ENCODE results near the gene EML4. TPM values are rescaled to one million over a fixed set of nuclear protein-coding genes. Genes with fewer than 3 reads are reported as not detected.

Gene EML4
- total RNA-seq, 1 donor from 2014 or later = 56.7 TPM

GRCh38 chr2:42348113-42348805 lies 179.1 kb downstream of the EML4 start:
- Mint-ChIP-seq H3K4me1 (ENCODE audit: low read depth) (peaks cover 11% of the 10 kb centered on the region), H3K27me3 (ENCODE audit: insufficient read depth) (no peaks in the 10 kb centered on the region), H3K4me3 (no peak overlapping the region), H3K9me3 (no peaks in the 10 kb centered on the region), H3K36me3 (ENCODE audit: low read depth) (peaks cover 40% of the 10 kb centered on the region), H3K27ac (no peak overlapping the region)
- intact Hi-C loops (cut with micrococcal nuclease) = no loop called here
- DNase-seq (ENCODE audit: low spot score) = no peak

- Mint-ChIP-seq H3K4me3 (no peak overlapping the region), H3K27me3 (ENCODE audit: insufficient read depth) (no peaks in the 10 kb centered on the region), H3K4me1 (ENCODE audit: low read depth) (peaks cover 12% of the 10 kb centered on the region), H3K27ac (no peak overlapping the region), H3K36me3 (ENCODE audit: low read depth) (peaks cover 35% of the 10 kb centered on the region), H3K9me3 (no peaks in the 10 kb centered on the region)
- intact Hi-C loops (cut with micrococcal nuclease) = no loop called here
- no peak for DNase-seq (ENCODE audit: low spot score)
Measured at GRCh38 chr2:42350434-42351063, 181.4 kb downstream of the EML4 start.

- peaks cover 37% of the 10 kb centered on the region for H3K36me3 Mint-ChIP-seq (ENCODE audit: low read depth)
- peaks cover 18% of the 10 kb centered on the region for H3K4me1 Mint-ChIP-seq (ENCODE audit: low read depth)
- no peak overlapping the region for H3K4me3 Mint-ChIP-seq
- H3K27me3 Mint-ChIP-seq (ENCODE audit: insufficient read depth) = no peaks in the 10 kb centered on the region
- no peak overlapping the region for H3K27ac Mint-ChIP-seq
- intact Hi-C loops (cut with micrococcal nuclease) = no loop called here
- H3K9me3 Mint-ChIP-seq = no peaks in the 10 kb centered on the region
- DNase-seq (ENCODE audit: low spot score) = no peak
Measured at GRCh38 chr2:42351864-42352263, 182.7 kb downstream of the EML4 start.

GRCh38 chr2:42353792-42354429 lies 184.8 kb downstream of the EML4 start:
- Mint-ChIP-seq H3K27me3 (ENCODE audit: insufficient read depth) (no peaks in the 10 kb centered on the region), H3K4me1 (ENCODE audit: low read depth) (peaks cover 37% of the 10 kb centered on the region), H3K36me3 (ENCODE audit: low read depth) (peaks cover 29% of the 10 kb centered on the region), H3K27ac (no peak overlapping the region), H3K9me3 (no peaks in the 10 kb centered on the region), H3K4me3 (no peak overlapping the region)
- intact Hi-C loops (cut with micrococcal nuclease) = no loop called here
- DNase-seq (ENCODE audit: low spot score) = no peak

- H3K4me3 Mint-ChIP-seq = peak overlapping the region; percentile 94
- peaks cover 10% of the 10 kb centered on the region for H3K36me3 Mint-ChIP-seq (ENCODE audit: low read depth)
- H3K27ac Mint-ChIP-seq = peak overlapping the region; percentile 92
- peaks cover 51% of the 10 kb centered on the region for H3K4me1 Mint-ChIP-seq (ENCODE audit: low read depth)
- H3K9me3 Mint-ChIP-seq = no peaks in the 10 kb centered on the region
- DNase-seq (ENCODE audit: low spot score) = no peak
- intact Hi-C loops (cut with micrococcal nuclease) = no loop called here
- no peaks in the 10 kb centered on the region for H3K27me3 Mint-ChIP-seq (ENCODE audit: insufficient read depth)
Measured at GRCh38 chr2:42359304-42359964, 190.3 kb downstream of the EML4 start.

GRCh38 chr2:42359965-42360483 lies 190.9 kb downstream of the EML4 start:
- intact Hi-C loops (cut with micrococcal nuclease) = loop anchor here (2.0 to 10.0 kb wide), 8 partner anchors 29 to 2002 kb away; partner anchors contain the start of genes CAMKMT, DYNC2LI1, LRPPRC and PPM1B

GRCh38 chr2:42360493-42360889 lies 191.3 kb downstream of the EML4 start:
- no peaks in the 10 kb centered on the region for H3K27me3 Mint-ChIP-seq (ENCODE audit: insufficient read depth)
- no peaks in the 10 kb centered on the region for H3K9me3 Mint-ChIP-seq
- peak overlapping the region; percentile 94 for H3K4me3 Mint-ChIP-seq
- H3K4me1 Mint-ChIP-seq (ENCODE audit: low read depth) = peaks cover 51% of the 10 kb centered on the region
- H3K27ac Mint-ChIP-seq = peak overlapping the region; percentile 92
- H3K36me3 Mint-ChIP-seq (ENCODE audit: low read depth) = peaks cover 10% of the 10 kb centered on the region
- intact Hi-C loops (cut with micrococcal nuclease) = loop anchor here (2.0 to 10.0 kb wide), 8 partner anchors 30 to 2002 kb away; partner anchors contain the start of genes CAMKMT, DYNC2LI1, LRPPRC and PPM1B
- no peak for DNase-seq (ENCODE audit: low spot score)

More at GRCh38 chr2:42359965-42360483, 190.9 kb downstream of the EML4 start:
- no peaks in the 10 kb centered on the region for H3K27me3 Mint-ChIP-seq (ENCODE audit: insufficient read depth)
- peak overlapping the region; percentile 92 for H3K27ac Mint-ChIP-seq
- peak overlapping the region; percentile 94 for H3K4me3 Mint-ChIP-seq
- DNase-seq (ENCODE audit: low spot score) = no peak
- peaks cover 51% of the 10 kb centered on the region for H3K4me1 Mint-ChIP-seq (ENCODE audit: low read depth)
- peaks cover 10% of the 10 kb centered on the region for H3K36me3 Mint-ChIP-seq (ENCODE audit: low read depth)
- no peaks in the 10 kb centered on the region for H3K9me3 Mint-ChIP-seq

GRCh38 chr2:42360890-42361727 lies 192.0 kb downstream of the EML4 start, which contains the start of gene COX7A2L:
COX7A2L (minus strand) TSS chr2:42361217; CDS start chr2:42361161, 56 bp downstream.
- Mint-ChIP-seq H3K27ac (peak within 1 kb of the TSS; percentile 92), H3K4me1 (ENCODE audit: low read depth) (peaks cover 49% of the 10 kb centered on the region), H3K27me3 (ENCODE audit: insufficient read depth) (no peaks in the 10 kb centered on the region), H3K9me3 (no peaks in the 10 kb centered on the region), H3K4me3 (peak within 1 kb of the TSS; percentile 94), H3K36me3 (ENCODE audit: low read depth) (peaks cover 8% of the 10 kb centered on the region)
- intact Hi-C loops (cut with micrococcal nuclease) = loop anchor here (1.0 to 10.0 kb wide), 15 partner anchors 30 to 2001 kb away; partner anchors contain the start of genes CAMKMT, DYNC2LI1, EML4 and LRPPRC
- peak; percentile 92 for DNase-seq (ENCODE audit: low spot score)

- DNase-seq (ENCODE audit: low spot score) = no peak
- H3K4me1 Mint-ChIP-seq (ENCODE audit: low read depth) = peaks cover 47% of the 10 kb centered on the region
- peak overlapping the region; percentile 92 for H3K27ac Mint-ChIP-seq
- no peaks in the 10 kb centered on the region for H3K9me3 Mint-ChIP-seq
- no peaks in the 10 kb centered on the region for H3K27me3 Mint-ChIP-seq (ENCODE audit: insufficient read depth)
- intact Hi-C loops (cut with micrococcal nuclease) = loop anchor here (1.0 to 10.0 kb wide), 15 partner anchors 31 to 2000 kb away; partner anchors contain the start of genes CAMKMT, DYNC2LI1, EML4 and LRPPRC
- peaks cover 5% of the 10 kb centered on the region for H3K36me3 Mint-ChIP-seq (ENCODE audit: low read depth)
- H3K4me3 Mint-ChIP-seq = peak overlapping the region; percentile 94
Measured at GRCh38 chr2:42361728-42362283, 192.7 kb downstream of the EML4 start.

GRCh38 chr2:42363413-42363812 lies 194.3 kb downstream of the EML4 start:
- peaks cover 4% of the 10 kb centered on the region for H3K27me3 Mint-ChIP-seq (ENCODE audit: insufficient read depth)
- no peak overlapping the region for H3K27ac Mint-ChIP-seq
- peaks cover 40% of the 10 kb centered on the region for H3K4me1 Mint-ChIP-seq (ENCODE audit: low read depth)
- intact Hi-C loops (cut with micrococcal nuclease) = loop anchor here (5.0 to 10.0 kb wide), 3 partner anchors 299 to 1999 kb away; partner anchors contain the start of genes CAMKMT, DYNC2LI1 and PREPL
- H3K4me3 Mint-ChIP-seq = no peak overlapping the region
- no peak for DNase-seq (ENCODE audit: low spot score)
- H3K36me3 Mint-ChIP-seq (ENCODE audit: low read depth) = no peaks in the 10 kb centered on the region
- no peaks in the 10 kb centered on the region for H3K9me3 Mint-ChIP-seq

- no peak for DNase-seq (ENCODE audit: low spot score)
- H3K4me3 Mint-ChIP-seq = no peak overlapping the region
- no peaks in the 10 kb centered on the region for H3K36me3 Mint-ChIP-seq (ENCODE audit: low read depth)
- H3K4me1 Mint-ChIP-seq (ENCODE audit: low read depth) = peaks cover 28% of the 10 kb centered on the region
- no peak overlapping the region for H3K27ac Mint-ChIP-seq
- intact Hi-C loops (cut with micrococcal nuclease) = loop anchor here (5.0 to 10.0 kb wide), 3 partner anchors 298 to 1998 kb away; partner anchors contain the start of genes CAMKMT, DYNC2LI1 and PREPL
- H3K9me3 Mint-ChIP-seq = no peaks in the 10 kb centered on the region
- H3K27me3 Mint-ChIP-seq (ENCODE audit: insufficient read depth) = peaks cover 4% of the 10 kb centered on the region
Measured at GRCh38 chr2:42364658-42365057, 195.5 kb downstream of the EML4 start.
